Measurements from ENCODE around the gene SPAG16. TPM values are rescaled to one million over a fixed set of nuclear protein-coding genes. Genes with fewer than 3 reads are reported as not detected.

SPAG16 gene
- total and polyA plus RNA-seq, 2 experiments from 2014 or later: 28.9 to 30.7 TPM

- in situ Hi-C loops (cut with MboI): no loop called here
- H3K9me3 ChIP-seq (ENCODE audit: low read depth): no peaks in the 10 kb centered on the region
- H3K9ac ChIP-seq: no peak overlapping the region; the same call in 1 of the 2 replicates
- DNase-seq: peak; percentile 51
- peak overlapping the region; percentile 46 for H3K4me3 ChIP-seq
- no peaks in the 10 kb centered on the region for H4K20me1 ChIP-seq (ENCODE audit: insufficient read depth)
- no peaks in the 10 kb centered on the region for H3K79me2 ChIP-seq (ENCODE audit: insufficient read depth)
- WGBS, 2 experiments (ENCODE audit: low coverage in 1 of 2, low lambda C conversion rate in 2 of 2, missing lambda C conversion rate in 2 of 2): 5 to 7% methylated on average over 3 of the region's 3 CpGs
- no peaks in the 10 kb centered on the region for H3K36me3 ChIP-seq (ENCODE audit: low read depth)
- H3K4me2 ChIP-seq (ENCODE audit: unreplicated experiment): peak overlapping the region; percentile 70
- H3K9me2 ChIP-seq (ENCODE audit: insufficient read depth): no peaks in the 10 kb centered on the region
- H3K27ac ChIP-seq: peak overlapping the region; percentile 4; the same call in 1 of the 2 replicates
- H3K4me1 ChIP-seq (ENCODE audit: insufficient read depth): peaks cover 12% of the 10 kb centered on the region
- no peaks in the 10 kb centered on the region for H3F3A ChIP-seq (ENCODE audit: insufficient read depth)
- TF ChIP-seq EZH2phosphoT487 (IDR thresholded peaks at IDR 0.05; ENCODE audit: insufficient read depth, low read depth) (no peak), EZH2 (IDR thresholded peaks at IDR 0.05; ENCODE audit: insufficient read depth, poor library complexity, severe bottlenecking) (no peak)
- H2AFZ ChIP-seq: peak overlapping the region; percentile 68
- H3K27me3 ChIP-seq (replicated peaks; ENCODE audit: insufficient read depth): no peaks in the 10 kb centered on the region
Measured at GRCh38 chr2:213766465-213766901, 482.2 kb downstream of the SPAG16 start.

GRCh38 chr2:213787869-213788268 is 503.6 kb downstream of the SPAG16 start:
- Histone ChIP-seq H3K36me3 (ENCODE audit: low read depth) (no peaks in the 10 kb centered on the region), H3K4me1 (ENCODE audit: insufficient read depth) (no peaks in the 10 kb centered on the region), H3K4me2 (ENCODE audit: unreplicated experiment) (no peak overlapping the region), H2AFZ (no peak overlapping the region), H3K9me3 (ENCODE audit: low read depth) (no peaks in the 10 kb centered on the region), H3F3A (ENCODE audit: insufficient read depth) (no peaks in the 10 kb centered on the region), H3K9me2 (ENCODE audit: insufficient read depth) (no peaks in the 10 kb centered on the region), H3K4me3 (no peak overlapping the region), H3K9ac (no peak overlapping the region), H4K20me1 (ENCODE audit: insufficient read depth) (no peaks in the 10 kb centered on the region), H3K27me3 (replicated peaks; ENCODE audit: insufficient read depth) (no peaks in the 10 kb centered on the region), H3K27ac (no peak overlapping the region), H3K79me2 (ENCODE audit: insufficient read depth) (no peaks in the 10 kb centered on the region)
- no peak for DNase-seq
- TF ChIP-seq EZH2 (IDR thresholded peaks at IDR 0.05; ENCODE audit: insufficient read depth, poor library complexity, severe bottlenecking): no peak
- no peak for TF ChIP-seq EZH2phosphoT487 (IDR thresholded peaks at IDR 0.05; ENCODE audit: insufficient read depth, low read depth)
- WGBS, 2 experiments (ENCODE audit: low coverage in 1 of 2, low lambda C conversion rate in 2 of 2, missing lambda C conversion rate in 2 of 2): 85 to 91% methylated on average over 2 of the region's 2 CpGs
- in situ Hi-C loops (cut with MboI): no loop called here

GRCh38 chr2:213789940-213790339 is 505.7 kb downstream of the SPAG16 start:
- WGBS, 2 experiments (ENCODE audit: low coverage in 1 of 2, low lambda C conversion rate in 2 of 2, missing lambda C conversion rate in 2 of 2): 88 to 96% methylated on average over 1 of the region's 1 CpG
- Histone ChIP-seq H3K4me3 (no peak overlapping the region), H2AFZ (no peak overlapping the region), H3K9me3 (ENCODE audit: low read depth) (no peaks in the 10 kb centered on the region), H3F3A (ENCODE audit: insufficient read depth) (no peaks in the 10 kb centered on the region), H4K20me1 (ENCODE audit: insufficient read depth) (no peaks in the 10 kb centered on the region), H3K27ac (no peak overlapping the region), H3K4me1 (ENCODE audit: insufficient read depth) (no peaks in the 10 kb centered on the region), H3K9ac (no peak overlapping the region), H3K4me2 (ENCODE audit: unreplicated experiment) (no peak overlapping the region), H3K36me3 (ENCODE audit: low read depth) (no peaks in the 10 kb centered on the region), H3K27me3 (replicated peaks; ENCODE audit: insufficient read depth) (no peaks in the 10 kb centered on the region), H3K79me2 (ENCODE audit: insufficient read depth) (no peaks in the 10 kb centered on the region), H3K9me2 (ENCODE audit: insufficient read depth) (no peaks in the 10 kb centered on the region)
- DNase-seq: no peak
- TF ChIP-seq EZH2phosphoT487 (IDR thresholded peaks at IDR 0.05; ENCODE audit: insufficient read depth, low read depth): no peak
- no peak for TF ChIP-seq EZH2 (IDR thresholded peaks at IDR 0.05; ENCODE audit: insufficient read depth, poor library complexity, severe bottlenecking)
- in situ Hi-C loops (cut with MboI): no loop called here

GRCh38 chr2:213792045-213792444 is 507.8 kb downstream of the SPAG16 start:
- in situ Hi-C loops (cut with MboI): no loop called here
- WGBS, 2 experiments (ENCODE audit: low coverage in 1 of 2, low lambda C conversion rate in 2 of 2, missing lambda C conversion rate in 2 of 2): 88 to 89% methylated on average over 3 of the region's 3 CpGs
- Histone ChIP-seq H3K4me1 (ENCODE audit: insufficient read depth) (no peaks in the 10 kb centered on the region), H3K36me3 (ENCODE audit: low read depth) (no peaks in the 10 kb centered on the region), H3K79me2 (ENCODE audit: insufficient read depth) (no peaks in the 10 kb centered on the region), H3K9me3 (ENCODE audit: low read depth) (no peaks in the 10 kb centered on the region), H3K4me3 (no peak overlapping the region), H3K4me2 (ENCODE audit: unreplicated experiment) (no peak overlapping the region), H3K9ac (no peak overlapping the region), H3K27me3 (replicated peaks; ENCODE audit: insufficient read depth) (no peaks in the 10 kb centered on the region), H2AFZ (no peak overlapping the region), H3K9me2 (ENCODE audit: insufficient read depth) (no peaks in the 10 kb centered on the region), H4K20me1 (ENCODE audit: insufficient read depth) (no peaks in the 10 kb centered on the region), H3F3A (ENCODE audit: insufficient read depth) (no peaks in the 10 kb centered on the region), H3K27ac (no peak overlapping the region)
- DNase-seq: no peak
- TF ChIP-seq EZH2 (IDR thresholded peaks at IDR 0.05; ENCODE audit: insufficient read depth, poor library complexity, severe bottlenecking) (no peak), EZH2phosphoT487 (IDR thresholded peaks at IDR 0.05; ENCODE audit: insufficient read depth, low read depth) (no peak)

Measured in GM23248 (cell line).